ENCODE results near the gene STXBP6. TPM values are rescaled to one million over a fixed set of nuclear protein-coding genes. Genes with fewer than 3 reads are reported as not detected.

Gene STXBP6
- total RNA-seq, 1 experiment from 2014 or later = 32.2 TPM

GRCh38 chr14:25074099-25074685 lies 24.2 kb upstream of the STXBP6 start:
- Histone ChIP-seq H3K27me3 (replicated peaks; ENCODE audit: control insufficient read depth, insufficient read depth, low read length) (no peaks in the 10 kb centered on the region), H3K4me1 (no peaks in the 10 kb centered on the region), H3K36me3 (ENCODE audit: control insufficient read depth, insufficient read depth, low read length) (no peaks in the 10 kb centered on the region), H3K4me3 (ENCODE audit: low read depth, low read length) (no peak overlapping the region), H3K9me3 (no peaks in the 10 kb centered on the region; the same call in 1 of the 2 replicates)
- Mint-ChIP-seq H3K4me1 (ENCODE audit: low read depth, unreplicated experiment) (no peaks in the 10 kb centered on the region), H3K27me3 (ENCODE audit: insufficient read depth, unreplicated experiment) (peaks cover 2% of the 10 kb centered on the region), H3K36me3 (ENCODE audit: insufficient read depth, unreplicated experiment) (no peaks in the 10 kb centered on the region), H3K27ac (ENCODE audit: unreplicated experiment) (no peak overlapping the region), H3K9me3 (ENCODE audit: unreplicated experiment) (no peaks in the 10 kb centered on the region), H3K4me3 (ENCODE audit: unreplicated experiment) (no peak overlapping the region)
- no TSS peak for BruUV-seq (replicated peaks)
- POLR2A ChIA-PET = no interaction called here
- CTCF ChIA-PET = no interaction called here
- intact Hi-C loops (cut with micrococcal nuclease; ENCODE audit: unreplicated experiment) = no loop called here
- no peak for TF ChIP-seq CTCF (IDR thresholded peaks at IDR 0.05; ENCODE audit: insufficient read depth in 1 of 2, low read depth in 1 of 2, low read length in 1 of 2, severe bottlenecking in 1 of 2, unreplicated experiment in 1 of 2)
- no peak for DNase-seq

- ChIA-PET POLR2A (no interaction called here), CTCF (no interaction called here)
- no peak for TF ChIP-seq CTCF (IDR thresholded peaks at IDR 0.05; ENCODE audit: insufficient read depth in 1 of 2, low read depth in 1 of 2, low read length in 1 of 2, severe bottlenecking in 1 of 2, unreplicated experiment in 1 of 2)
- no peaks in the 10 kb centered on the region for H3K9me3 ChIP-seq
- BruUV-seq (replicated peaks) = no TSS peak
- H3K27me3 ChIP-seq (replicated peaks; ENCODE audit: control insufficient read depth, insufficient read depth, low read length) = no peaks in the 10 kb centered on the region
- H3K4me3 Mint-ChIP-seq (ENCODE audit: unreplicated experiment) = no peak overlapping the region
- DNase-seq = no peak
- no peaks in the 10 kb centered on the region for H3K4me1 ChIP-seq
- no peaks in the 10 kb centered on the region for H3K9me3 Mint-ChIP-seq (ENCODE audit: unreplicated experiment)
- no peak overlapping the region for H3K27ac Mint-ChIP-seq (ENCODE audit: unreplicated experiment)
- H3K36me3 Mint-ChIP-seq (ENCODE audit: insufficient read depth, unreplicated experiment) = no peaks in the 10 kb centered on the region
- H3K4me3 ChIP-seq (ENCODE audit: low read depth, low read length) = no peak overlapping the region
- no peaks in the 10 kb centered on the region for H3K27me3 Mint-ChIP-seq (ENCODE audit: insufficient read depth, unreplicated experiment)
- H3K36me3 ChIP-seq (ENCODE audit: control insufficient read depth, insufficient read depth, low read length) = no peaks in the 10 kb centered on the region
- intact Hi-C loops (cut with micrococcal nuclease; ENCODE audit: unreplicated experiment) = no loop called here
- no peaks in the 10 kb centered on the region for H3K4me1 Mint-ChIP-seq (ENCODE audit: low read depth, unreplicated experiment)
These were observed 19.9 kb upstream of the STXBP6 start for GRCh38 chr14:25069879-25070278.

GRCh38 chr14:25067600-25067999 lies 17.7 kb upstream of the STXBP6 start:
- Mint-ChIP-seq H3K27ac (ENCODE audit: unreplicated experiment) (no peak overlapping the region), H3K4me1 (ENCODE audit: low read depth, unreplicated experiment) (no peaks in the 10 kb centered on the region), H3K9me3 (ENCODE audit: unreplicated experiment) (no peaks in the 10 kb centered on the region), H3K4me3 (ENCODE audit: unreplicated experiment) (no peak overlapping the region), H3K36me3 (ENCODE audit: insufficient read depth, unreplicated experiment) (no peaks in the 10 kb centered on the region), H3K27me3 (ENCODE audit: insufficient read depth, unreplicated experiment) (no peaks in the 10 kb centered on the region)
- no peak for DNase-seq
- Histone ChIP-seq H3K4me1 (no peaks in the 10 kb centered on the region), H3K9me3 (no peaks in the 10 kb centered on the region), H3K27me3 (replicated peaks; ENCODE audit: control insufficient read depth, insufficient read depth, low read length) (no peaks in the 10 kb centered on the region), H3K36me3 (ENCODE audit: control insufficient read depth, insufficient read depth, low read length) (no peaks in the 10 kb centered on the region), H3K4me3 (ENCODE audit: low read depth, low read length) (no peak overlapping the region)
- POLR2A ChIA-PET = no interaction called here
- no TSS peak for BruUV-seq (replicated peaks)
- intact Hi-C loops (cut with micrococcal nuclease; ENCODE audit: unreplicated experiment) = no loop called here
- no peak for TF ChIP-seq CTCF (IDR thresholded peaks at IDR 0.05; ENCODE audit: insufficient read depth in 1 of 2, low read depth in 1 of 2, low read length in 1 of 2, severe bottlenecking in 1 of 2, unreplicated experiment in 1 of 2)
- CTCF ChIA-PET = no interaction called here

All from Caco-2 (cell line).